ENCODE data around the gene PHPT1.
"Not testable (repeated sequence)": the region's sequence is repeated elsewhere in the genome, so short reads cannot be mapped to it uniquely, and the experiment has no call there.

PHPT1 gene

GRCh38 chr9:136849038-136849959 lies at the start of gene PHPT1:
Gene PHPT1 (plus strand): TSS chr9:136849409. CDS start chr9:136849431, 22 bp downstream.
- DNase-seq (ENCODE audit: low read depth) = peak; percentile 98
- in situ Hi-C loops (cut with HindIII; ENCODE audit: low sequenced_read_pairs) = no loop called here
- H3K4me3 ChIP-seq (ENCODE audit: low read depth, low read length) = peak within 1 kb of the TSS; percentile 70
- TF ChIP-seq CTCF (IDR thresholded peaks at IDR 0.05; ENCODE audit: low read depth, low read length, missing control alignments) = no peak

GRCh38 chr9:136799854-136800657 lies 49.2 kb upstream of the PHPT1 start:
- TF ChIP-seq CTCF (IDR thresholded peaks at IDR 0.05; ENCODE audit: low read depth, low read length, missing control alignments) = no peak
- in situ Hi-C loops (cut with HindIII; ENCODE audit: low sequenced_read_pairs) = loop anchor here (25.0 kb wide), 1 partner anchor 237 kb away; the partner anchor contains the start of genes ABCA2, FUT7 and NPDC1
- peak overlapping the region; percentile 18 for H3K4me3 ChIP-seq (ENCODE audit: low read depth, low read length)
- no peak for DNase-seq (ENCODE audit: low read depth)

GRCh38 chr9:136802321-136802720 lies 46.9 kb upstream of the PHPT1 start:
- DNase-seq (ENCODE audit: low read depth) = no peak
- TF ChIP-seq CTCF (IDR thresholded peaks at IDR 0.05; ENCODE audit: low read depth, low read length, missing control alignments) = no peak
- in situ Hi-C loops (cut with HindIII; ENCODE audit: low sequenced_read_pairs) = no loop called here
- no peak overlapping the region for H3K4me3 ChIP-seq (ENCODE audit: low read depth, low read length)

- DNase-seq (ENCODE audit: low read depth); H3K4me3 ChIP-seq (ENCODE audit: low read depth, low read length); in situ Hi-C loops (cut with HindIII; ENCODE audit: low sequenced_read_pairs): not testable (repeated sequence)
Observed at GRCh38 chr9:136803009-136803550, 46.1 kb upstream of the PHPT1 start.

GRCh38 chr9:136803551-136804508 lies 45.4 kb upstream of the PHPT1 start:
- H3K4me3 ChIP-seq (ENCODE audit: low read depth, low read length) = no peak overlapping the region
- DNase-seq (ENCODE audit: low read depth) = no peak
- no peak for TF ChIP-seq CTCF (IDR thresholded peaks at IDR 0.05; ENCODE audit: low read depth, low read length, missing control alignments)
- in situ Hi-C loops (cut with HindIII; ENCODE audit: low sequenced_read_pairs) = no loop called here

GRCh38 chr9:136804509-136805206 lies 44.6 kb upstream of the PHPT1 start:
- in situ Hi-C loops (cut with HindIII; ENCODE audit: low sequenced_read_pairs) = no loop called here
- DNase-seq (ENCODE audit: low read depth) = no peak
- TF ChIP-seq CTCF (IDR thresholded peaks at IDR 0.05; ENCODE audit: low read depth, low read length, missing control alignments) = no peak
- no peak overlapping the region for H3K4me3 ChIP-seq (ENCODE audit: low read depth, low read length)
